Subcutaneous adipose tissue (tissue), 4 donors: ENCODE data around the gene PROS1. TPM values are rescaled to one million over a fixed set of nuclear protein-coding genes. Genes with fewer than 3 reads are reported as not detected.

Source experiments
- total RNA-seq, 4 donors: library from RNA; depleted of rRNA; stranded (reverse); fragments of >200 nt; gene quantifications; one replicate each; pipeline ENCODE4 v1.1.0, GENCODE V29; 2016
- TF ChIP-seq, protein P1 (sequence below): fragments of 450-650 bp; IDR thresholded peaks from one replicate; pipeline ENCODE4 v1.5.1; 2016; ENCODE audit warnings: low read depth, mild to moderate bottlenecking, control low read depth, antibody characterized with exemption, moderate library complexity

PROS1 gene
- total RNA-seq, 4 donors from 2014 or later: 23.9 to 85.7 (median 47.4) TPM

GRCh38 chr3:94008253-94008652 is 34.6 kb upstream of the PROS1 start:
- TF ChIP-seq, protein P1, sequence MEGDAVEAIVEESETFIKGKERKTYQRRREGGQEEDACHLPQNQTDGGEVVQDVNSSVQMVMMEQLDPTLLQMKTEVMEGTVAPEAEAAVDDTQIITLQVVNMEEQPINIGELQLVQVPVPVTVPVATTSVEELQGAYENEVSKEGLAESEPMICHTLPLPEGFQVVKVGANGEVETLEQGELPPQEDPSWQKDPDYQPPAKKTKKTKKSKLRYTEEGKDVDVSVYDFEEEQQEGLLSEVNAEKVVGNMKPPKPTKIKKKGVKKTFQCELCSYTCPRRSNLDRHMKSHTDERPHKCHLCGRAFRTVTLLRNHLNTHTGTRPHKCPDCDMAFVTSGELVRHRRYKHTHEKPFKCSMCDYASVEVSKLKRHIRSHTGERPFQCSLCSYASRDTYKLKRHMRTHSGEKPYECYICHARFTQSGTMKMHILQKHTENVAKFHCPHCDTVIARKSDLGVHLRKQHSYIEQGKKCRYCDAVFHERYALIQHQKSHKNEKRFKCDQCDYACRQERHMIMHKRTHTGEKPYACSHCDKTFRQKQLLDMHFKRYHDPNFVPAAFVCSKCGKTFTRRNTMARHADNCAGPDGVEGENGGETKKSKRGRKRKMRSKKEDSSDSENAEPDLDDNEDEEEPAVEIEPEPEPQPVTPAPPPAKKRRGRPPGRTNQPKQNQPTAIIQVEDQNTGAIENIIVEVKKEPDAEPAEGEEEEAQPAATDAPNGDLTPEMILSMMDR: no peak

- TF ChIP-seq, protein P1: no peak
These were observed 30.7 kb upstream of the PROS1 start for GRCh38 chr3:94004301-94004910.

DNA sequence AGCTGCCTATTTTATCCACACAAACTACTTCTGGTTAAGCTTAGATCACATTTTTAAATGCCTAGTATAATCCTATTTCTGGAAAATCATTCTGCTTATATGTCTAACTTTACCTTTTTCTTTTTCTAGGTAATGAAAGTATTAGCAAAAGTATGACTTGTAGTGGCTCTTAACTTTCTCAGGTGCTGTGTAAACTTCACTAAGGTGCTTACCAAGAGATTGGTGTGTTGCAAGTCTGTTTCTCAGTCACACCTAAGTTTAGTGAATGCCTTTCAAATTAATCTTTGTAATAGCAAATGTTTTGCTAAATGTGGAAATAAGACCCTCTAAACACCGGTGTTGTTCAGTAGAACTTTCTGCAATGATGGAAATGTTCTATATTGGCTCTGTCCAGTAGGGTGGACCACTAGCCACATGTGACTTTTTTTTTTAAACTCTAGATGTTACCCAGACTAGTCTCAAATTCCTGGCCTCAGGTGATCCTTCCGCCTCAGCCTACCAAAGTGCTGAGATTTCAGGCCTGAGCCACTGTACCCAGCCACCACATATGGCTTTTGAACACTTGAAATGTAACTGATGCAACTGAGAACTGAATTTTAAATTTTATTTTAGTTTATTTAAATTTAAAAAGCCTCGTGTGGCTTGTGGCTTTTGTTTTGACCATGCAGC is 28.3 kb upstream of the PROS1 start:
- TF ChIP-seq, protein P1: no peak

DNA sequence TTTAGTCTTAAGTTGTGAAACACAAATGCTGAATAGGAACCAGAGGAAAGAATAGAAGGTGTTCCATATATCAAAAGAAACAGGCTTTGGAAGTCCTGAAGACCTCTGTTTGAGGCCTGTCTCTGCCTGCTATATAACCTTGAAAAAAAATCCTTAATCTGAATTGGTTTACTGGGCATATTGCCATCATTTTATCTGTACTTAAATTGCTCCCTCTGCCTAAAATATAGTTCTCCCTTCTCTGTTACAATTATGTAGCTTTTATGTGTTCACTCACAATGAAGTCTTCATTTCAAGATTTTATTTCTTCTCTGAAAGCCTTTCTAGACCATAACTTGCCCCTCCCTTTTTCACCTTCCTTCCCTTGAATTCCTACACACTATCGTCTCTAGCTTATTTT is 27.5 kb upstream of the PROS1 start:
- TF ChIP-seq, protein P1: no peak

DNA sequence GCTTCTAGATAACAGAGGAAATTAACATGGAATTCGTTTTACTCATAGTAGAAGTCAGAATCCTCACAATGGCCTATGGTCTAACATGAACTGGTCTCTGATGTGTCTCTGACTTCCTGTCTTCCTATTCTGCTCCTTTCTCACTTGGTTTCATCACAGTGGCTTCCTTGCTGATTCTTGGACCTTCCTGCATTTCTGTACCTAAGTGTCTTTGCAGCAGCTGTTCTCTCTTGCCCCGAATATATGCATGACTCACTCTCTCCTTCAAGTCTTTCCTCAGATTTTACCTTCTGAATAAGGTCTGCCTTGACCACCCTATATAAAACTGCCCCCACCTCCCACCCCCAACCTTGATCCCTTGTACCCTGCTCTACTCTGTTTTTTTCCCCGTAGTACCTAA is 20.4 kb upstream of the PROS1 start:
- TF ChIP-seq, protein P1: no peak

DNA sequence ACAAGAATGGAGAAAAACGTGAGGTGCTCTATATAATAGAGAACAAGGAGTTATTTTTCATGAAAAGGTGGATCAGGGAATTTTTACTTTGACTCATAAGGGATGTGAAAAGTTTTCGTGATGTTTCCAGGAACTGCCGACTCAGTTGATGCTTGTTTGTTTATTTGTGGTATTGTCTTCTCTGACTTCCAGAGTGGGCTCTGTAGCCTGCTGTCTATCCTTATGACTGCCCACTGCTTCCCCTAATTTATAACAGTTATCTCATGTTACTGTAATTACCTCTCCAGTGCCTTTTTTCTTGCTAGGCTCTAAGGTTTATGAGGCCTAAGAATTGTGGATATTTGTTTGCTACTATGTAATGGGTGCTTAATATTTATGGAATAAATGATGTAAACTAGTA is 18.5 kb upstream of the PROS1 start:
- TF ChIP-seq, protein P1: no peak

DNA sequence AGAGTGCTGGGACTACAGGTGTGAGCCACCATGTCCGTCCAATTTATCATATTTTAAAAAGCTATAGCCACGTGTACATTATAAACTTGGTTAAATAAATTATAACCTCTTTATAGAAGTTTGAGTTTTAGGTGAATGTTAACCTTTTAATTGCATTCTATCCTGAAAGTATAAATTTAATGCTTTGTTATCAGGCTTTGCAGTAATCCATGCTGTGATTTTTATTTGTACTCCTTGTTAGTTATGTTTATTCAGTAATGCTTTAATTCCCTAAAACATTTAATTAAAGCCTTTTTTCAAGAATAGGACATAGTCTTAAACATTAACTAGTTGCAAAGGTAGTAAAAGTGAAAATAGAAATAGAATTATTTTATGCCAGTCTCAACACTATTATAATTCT is 17.9 kb upstream of the PROS1 start:
- TF ChIP-seq, protein P1: no peak
